ENCODE data around the gene PDZD4.
"Not testable (repeated sequence)": the region's sequence is repeated elsewhere in the genome, so short reads cannot be mapped to it uniquely, and the experiment has no call there.

The PDZD4 gene

GRCh38 chrX:153845195-153845594 lies 14.9 kb upstream of the PDZD4 start:
- DNase-seq (ENCODE audit: low read depth, low spot score): no peak

GRCh38 chrX:153844509-153845082 lies 14.3 kb upstream of the PDZD4 start:
- no peak for DNase-seq (ENCODE audit: low read depth, low spot score)

GRCh38 chrX:153836921-153837320 lies 6.6 kb upstream of the PDZD4 start:
- DNase-seq (ENCODE audit: low read depth, low spot score): no peak

GRCh38 chrX:153832728-153833127 lies 2.4 kb upstream of the PDZD4 start:
- DNase-seq (ENCODE audit: low read depth, low spot score): no peak

GRCh38 chrX:153831429-153832150 lies 1.2 kb upstream of the PDZD4 start:
- no peak for DNase-seq (ENCODE audit: low read depth, low spot score)

- no peak for DNase-seq (ENCODE audit: low read depth, low spot score)
These were observed 490 bp upstream of the PDZD4 start for GRCh38 chrX:153830640-153831428.

- no peak for DNase-seq (ENCODE audit: low read depth, low spot score)
These were observed 870 bp downstream of the PDZD4 start for GRCh38 chrX:153829549-153829798.

- DNase-seq (ENCODE audit: low read depth, low spot score): no peak
These were observed 1.4 kb downstream of the PDZD4 start for GRCh38 chrX:153828723-153829548.

- DNase-seq (ENCODE audit: low read depth, low spot score): no peak
These were observed 2.0 kb downstream of the PDZD4 start for GRCh38 chrX:153828308-153828707.

GRCh38 chrX:153827903-153828302 lies 2.4 kb downstream of the PDZD4 start:
- no peak for DNase-seq (ENCODE audit: low read depth, low spot score)

- no peak for DNase-seq (ENCODE audit: low read depth, low spot score)
These were observed 3.3 kb downstream of the PDZD4 start for GRCh38 chrX:153827016-153827415.

- no peak for DNase-seq (ENCODE audit: low read depth, low spot score)
These were observed 5.3 kb downstream of the PDZD4 start for GRCh38 chrX:153825042-153825441.

- DNase-seq (ENCODE audit: low read depth, low spot score): no peak
These were observed 6.0 kb downstream of the PDZD4 start for GRCh38 chrX:153824348-153824747.

GRCh38 chrX:153821066-153821465 lies 9.3 kb downstream of the PDZD4 start:
- no peak for DNase-seq (ENCODE audit: low read depth, low spot score)

- no peak for DNase-seq (ENCODE audit: low read depth, low spot score)
These were observed 9.7 kb downstream of the PDZD4 start for GRCh38 chrX:153820601-153821000.

- DNase-seq (ENCODE audit: low read depth, low spot score): no peak
These were observed 10.8 kb downstream of the PDZD4 start for GRCh38 chrX:153819384-153820040.

- no peak for DNase-seq (ENCODE audit: low read depth, low spot score)
These were observed 11.6 kb downstream of the PDZD4 start for GRCh38 chrX:153818571-153819383.

GRCh38 chrX:153818064-153818463 lies 12.3 kb downstream of the PDZD4 start:
- DNase-seq (ENCODE audit: low read depth, low spot score): not testable (repeated sequence)

GRCh38 chrX:153816831-153817690 lies 13.3 kb downstream of the PDZD4 start:
- DNase-seq (ENCODE audit: low read depth, low spot score): no peak
